ENCODE results near the gene DISP3.

- TF ChIP-seq CTCF (IDR thresholded peaks at IDR 0.05) = no peak
- TF ChIP-seq POLR2A (IDR thresholded peaks at IDR 0.05) = no peak
These were observed 3.2 kb upstream of the DISP3 start for GRCh38 chr1:11475748-11476147.
